ENCODE measurements around the gene LRRC49.
"Not testable (repeated sequence)": the region's sequence is repeated elsewhere in the genome, so short reads cannot be mapped to it uniquely, and the experiment has no call there.

The LRRC49 gene

DNA sequence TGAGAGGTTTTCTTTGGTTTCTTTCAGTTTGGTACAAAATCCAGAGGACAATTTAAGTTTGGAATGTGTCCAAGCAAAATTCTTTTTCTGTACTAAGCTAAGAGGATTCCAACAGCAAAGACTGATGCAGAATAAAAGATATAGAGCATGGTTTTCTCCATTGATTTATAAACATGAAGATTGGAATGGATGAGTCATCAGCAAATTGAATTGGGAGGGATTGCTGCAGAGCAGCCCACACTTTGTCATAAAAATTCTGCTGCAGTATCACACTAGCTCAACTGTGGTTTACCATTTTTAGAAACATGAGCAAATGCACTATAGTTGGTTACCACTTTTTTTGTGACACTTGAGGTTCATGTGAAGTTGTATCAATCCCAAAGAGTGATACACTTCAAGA is 22.6 kb upstream of the LRRC49 start:
- DNase-seq (ENCODE audit: low read depth), result peak; percentile 70
- H3K4me3 ChIP-seq (replicated peaks; ENCODE audit: low read depth, low read length), result no peak overlapping the region
- TF ChIP-seq, protein P1, sequence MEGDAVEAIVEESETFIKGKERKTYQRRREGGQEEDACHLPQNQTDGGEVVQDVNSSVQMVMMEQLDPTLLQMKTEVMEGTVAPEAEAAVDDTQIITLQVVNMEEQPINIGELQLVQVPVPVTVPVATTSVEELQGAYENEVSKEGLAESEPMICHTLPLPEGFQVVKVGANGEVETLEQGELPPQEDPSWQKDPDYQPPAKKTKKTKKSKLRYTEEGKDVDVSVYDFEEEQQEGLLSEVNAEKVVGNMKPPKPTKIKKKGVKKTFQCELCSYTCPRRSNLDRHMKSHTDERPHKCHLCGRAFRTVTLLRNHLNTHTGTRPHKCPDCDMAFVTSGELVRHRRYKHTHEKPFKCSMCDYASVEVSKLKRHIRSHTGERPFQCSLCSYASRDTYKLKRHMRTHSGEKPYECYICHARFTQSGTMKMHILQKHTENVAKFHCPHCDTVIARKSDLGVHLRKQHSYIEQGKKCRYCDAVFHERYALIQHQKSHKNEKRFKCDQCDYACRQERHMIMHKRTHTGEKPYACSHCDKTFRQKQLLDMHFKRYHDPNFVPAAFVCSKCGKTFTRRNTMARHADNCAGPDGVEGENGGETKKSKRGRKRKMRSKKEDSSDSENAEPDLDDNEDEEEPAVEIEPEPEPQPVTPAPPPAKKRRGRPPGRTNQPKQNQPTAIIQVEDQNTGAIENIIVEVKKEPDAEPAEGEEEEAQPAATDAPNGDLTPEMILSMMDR (IDR thresholded peaks at IDR 0.05; ENCODE audit: low read length, missing control alignments), result no peak

DNA sequence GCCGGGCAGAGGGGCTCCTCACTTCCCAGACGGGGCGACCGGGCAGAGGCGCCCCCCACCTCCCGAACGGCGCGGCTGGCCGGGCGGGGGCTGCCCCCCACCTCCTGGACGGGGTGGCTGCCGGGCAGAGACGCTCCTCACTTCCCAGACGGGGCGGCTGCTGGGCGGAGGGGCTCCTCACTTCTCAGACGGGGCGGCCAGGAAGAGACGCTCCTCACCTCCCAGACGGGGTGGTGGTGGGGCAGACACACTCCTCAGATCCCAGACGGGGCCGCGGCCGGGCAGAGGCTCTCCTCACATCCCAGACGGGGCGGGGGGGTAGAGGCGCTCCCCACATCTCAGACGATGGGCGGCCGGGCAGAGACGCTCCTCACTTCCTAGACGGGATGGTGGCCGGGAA is 21.1 kb upstream of the LRRC49 start:
- DNase-seq (ENCODE audit: low read depth); H3K4me3 ChIP-seq (replicated peaks; ENCODE audit: low read depth, low read length): not testable (repeated sequence)

DNA sequence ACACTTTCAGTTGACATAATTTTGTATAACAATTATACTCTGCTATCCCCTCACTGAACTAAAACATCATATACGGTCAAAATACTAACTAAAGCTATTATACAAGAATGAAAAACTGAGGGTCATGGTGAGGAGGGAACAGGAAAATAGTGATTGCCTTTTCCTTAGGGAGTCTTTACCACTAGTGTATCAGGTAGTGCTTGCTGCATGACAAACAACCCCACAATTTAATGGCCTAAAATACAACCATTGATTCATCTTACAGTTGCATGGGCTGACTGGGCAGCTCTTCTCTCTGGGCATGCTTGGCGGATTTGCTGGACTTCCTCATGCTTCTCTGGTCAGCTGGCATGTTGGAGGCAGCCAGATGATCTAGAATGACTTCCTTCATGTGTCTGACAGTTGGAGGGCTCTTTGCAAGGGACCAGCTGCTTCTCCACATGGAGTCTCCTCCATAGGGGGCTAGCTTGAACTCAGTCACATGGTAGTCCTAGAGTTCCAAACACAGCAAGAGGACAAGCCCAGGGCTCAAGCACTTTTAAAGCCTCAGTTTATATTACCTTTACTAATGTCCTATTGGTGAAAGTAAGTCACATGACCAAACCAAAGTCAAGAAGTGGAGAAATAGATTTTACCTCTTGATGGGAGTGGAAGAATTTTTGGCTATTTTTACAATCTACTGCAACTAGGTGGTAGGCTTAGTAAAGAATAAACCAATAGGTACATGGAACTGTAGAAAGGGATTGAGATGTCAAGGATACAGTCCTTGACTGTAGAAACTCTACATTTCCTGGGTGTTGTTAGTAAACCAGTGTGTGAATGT is 19.2 kb upstream of the LRRC49 start:
- TF ChIP-seq, protein P1 (IDR thresholded peaks at IDR 0.05; ENCODE audit: low read length, missing control alignments), result no peak
- no peak overlapping the region for H3K4me3 ChIP-seq (replicated peaks; ENCODE audit: low read depth, low read length)
- DNase-seq (ENCODE audit: low read depth), result no peak

DNA sequence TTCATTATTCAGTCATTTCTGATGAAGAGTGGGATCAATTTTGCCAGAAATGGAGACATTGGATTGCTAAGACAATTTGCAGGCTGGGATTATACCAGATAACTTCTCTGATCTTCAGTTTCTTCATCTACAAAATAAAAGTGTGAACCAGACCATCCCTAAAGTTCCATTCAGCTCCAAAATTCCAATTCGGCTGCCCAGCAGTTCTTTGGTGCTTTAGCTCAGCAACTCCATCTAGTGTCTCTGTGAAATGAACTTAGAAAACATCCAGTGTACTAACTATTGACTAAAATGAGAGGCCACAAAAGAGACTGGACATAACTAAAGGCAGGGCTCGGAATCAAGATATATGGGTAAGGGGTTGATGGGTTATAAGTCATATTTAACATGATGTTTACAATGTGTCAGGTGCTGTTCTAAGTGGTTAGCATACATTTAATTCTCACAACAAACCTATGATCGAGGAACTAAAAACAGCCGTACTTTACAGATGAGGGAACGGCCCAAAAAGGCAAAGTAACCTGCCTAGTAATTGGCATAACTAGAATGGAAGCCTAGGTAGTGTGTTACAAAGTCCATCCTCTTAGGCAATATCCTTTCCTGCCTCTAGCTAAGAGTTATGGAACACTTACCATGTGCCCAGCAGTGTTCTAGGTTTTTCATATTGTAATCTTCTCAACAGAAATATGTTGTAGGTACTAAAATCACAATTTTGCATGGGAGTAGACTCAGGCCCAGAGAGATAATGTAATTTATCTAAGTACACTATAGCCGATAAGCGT is 17.4 kb upstream of the LRRC49 start:
- peak; percentile 73 for DNase-seq (ENCODE audit: low read depth)
- H3K4me3 ChIP-seq (replicated peaks; ENCODE audit: low read depth, low read length), result no peak overlapping the region
- TF ChIP-seq, protein P1 (IDR thresholded peaks at IDR 0.05; ENCODE audit: low read length, missing control alignments), result peak; percentile 76

DNA sequence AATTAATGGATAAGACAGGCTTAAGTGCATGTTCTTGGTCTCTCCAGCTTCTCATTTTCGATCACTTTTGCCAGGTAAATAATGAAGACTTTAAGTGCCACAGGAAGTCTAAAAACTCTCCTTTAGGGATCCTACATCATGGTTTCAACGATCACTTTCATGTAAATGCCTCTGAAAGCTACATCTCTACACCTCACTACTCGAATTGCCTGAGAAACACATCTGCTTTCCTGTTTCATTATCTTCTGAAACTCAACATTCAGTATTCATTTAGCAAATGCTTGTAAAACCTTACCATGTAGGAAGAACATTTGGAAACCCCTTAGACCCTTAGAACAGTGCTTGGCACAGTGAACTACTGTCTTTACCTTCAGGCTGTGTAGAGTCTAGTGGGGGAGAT is 16.6 kb upstream of the LRRC49 start:
- H3K4me3 ChIP-seq (replicated peaks; ENCODE audit: low read depth, low read length), result no peak overlapping the region
- TF ChIP-seq, protein P1 (IDR thresholded peaks at IDR 0.05; ENCODE audit: low read length, missing control alignments), result no peak
- DNase-seq (ENCODE audit: low read depth), result no peak

DNA sequence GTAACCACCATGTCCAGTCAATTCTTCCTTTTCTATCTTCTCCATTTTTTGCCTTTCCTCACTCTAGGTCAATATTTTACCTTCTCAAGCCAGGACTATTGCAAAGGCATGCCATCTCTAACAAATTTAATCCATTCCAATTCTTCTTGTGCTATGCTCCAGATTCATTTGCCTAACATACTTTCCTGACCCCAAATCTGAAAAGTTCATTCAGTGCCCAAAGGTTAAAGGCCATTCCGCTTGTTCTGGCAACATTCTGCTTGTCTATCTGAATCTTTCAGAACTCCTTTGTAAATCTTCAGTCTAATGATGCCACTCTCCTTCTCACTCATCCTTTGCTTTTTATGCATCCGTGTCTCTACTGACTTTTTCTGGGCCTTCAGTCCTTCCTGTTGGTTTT is 15.9 kb upstream of the LRRC49 start:
- TF ChIP-seq, protein P1 (IDR thresholded peaks at IDR 0.05; ENCODE audit: low read length, missing control alignments), result no peak
- H3K4me3 ChIP-seq (replicated peaks; ENCODE audit: low read depth, low read length), result no peak overlapping the region
- no peak for DNase-seq (ENCODE audit: low read depth)

DNA sequence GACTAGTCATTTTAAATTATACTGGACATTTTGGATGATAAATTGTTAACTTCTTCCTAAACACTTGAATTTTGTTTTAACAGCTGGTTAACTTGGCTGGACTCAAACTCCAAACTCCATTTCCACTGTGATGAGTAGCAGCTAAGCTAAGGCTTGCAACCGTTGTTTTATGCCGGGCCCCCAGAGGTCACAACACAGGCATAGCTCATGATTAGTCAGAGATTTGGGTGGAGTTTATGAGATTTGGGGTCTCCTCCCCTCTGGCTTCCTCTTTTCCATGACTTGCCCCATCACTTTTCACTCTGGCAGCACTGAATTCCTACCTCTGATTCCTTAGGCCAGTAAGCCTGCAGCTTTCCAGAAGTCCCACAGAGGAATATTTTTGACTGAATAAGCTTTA is 13.2 kb upstream of the LRRC49 start:
- H3K4me3 ChIP-seq (replicated peaks; ENCODE audit: low read depth, low read length), result no peak overlapping the region
- peak; percentile 46 for DNase-seq (ENCODE audit: low read depth)
- TF ChIP-seq, protein P1 (IDR thresholded peaks at IDR 0.05; ENCODE audit: low read length, missing control alignments), result no peak

Measured in fibroblast of pulmonary artery (primary cell).